Measurements from ENCODE around the gene WARS2. TPM values are rescaled to one million over a fixed set of nuclear protein-coding genes. Genes with fewer than 3 reads are reported as not detected.

The WARS2 gene
- total RNA-seq, 1 donor from 2014 or later = 8.9 TPM

GRCh38 chr1:119083479-119083878 lies 57.0 kb downstream of the WARS2 start:
- no peak overlapping the region for H3K4me3 ChIP-seq
- intact Hi-C loops (cut with DNase I) = no loop called here
- no peaks in the 10 kb centered on the region for H3K4me1 ChIP-seq
- no peak for TF ChIP-seq CTCF (IDR thresholded peaks at IDR 0.05)
- no peaks in the 10 kb centered on the region for H3K27me3 ChIP-seq (ENCODE audit: low read depth)
- H3K36me3 ChIP-seq = no peaks in the 10 kb centered on the region
- H3K9me3 ChIP-seq = no peaks in the 10 kb centered on the region
- no peak for ATAC-seq
- H3K27ac ChIP-seq = no peak overlapping the region
- no peak for DNase-seq

GRCh38 chr1:119081700-119082099 lies 58.8 kb downstream of the WARS2 start:
- no peak overlapping the region for H3K27ac ChIP-seq
- H3K9me3 ChIP-seq = no peaks in the 10 kb centered on the region
- H3K4me3 ChIP-seq = no peak overlapping the region
- H3K27me3 ChIP-seq (ENCODE audit: low read depth) = no peaks in the 10 kb centered on the region
- no peaks in the 10 kb centered on the region for H3K36me3 ChIP-seq
- H3K4me1 ChIP-seq = no peaks in the 10 kb centered on the region
- DNase-seq = no peak
- intact Hi-C loops (cut with DNase I) = no loop called here
- TF ChIP-seq CTCF (IDR thresholded peaks at IDR 0.05) = no peak
- no peak for ATAC-seq

- no peak for TF ChIP-seq CTCF (IDR thresholded peaks at IDR 0.05)
- Histone ChIP-seq H3K9me3 (no peaks in the 10 kb centered on the region), H3K4me1 (no peaks in the 10 kb centered on the region), H3K4me3 (no peak overlapping the region), H3K27ac (no peak overlapping the region), H3K36me3 (no peaks in the 10 kb centered on the region), H3K27me3 (ENCODE audit: low read depth) (no peaks in the 10 kb centered on the region)
- no peak for ATAC-seq
- intact Hi-C loops (cut with DNase I) = no loop called here
- DNase-seq = no peak
Observed at GRCh38 chr1:119081267-119081666, 59.2 kb downstream of the WARS2 start.

- no peak overlapping the region for H3K4me3 ChIP-seq
- H3K9me3 ChIP-seq = no peaks in the 10 kb centered on the region
- H3K4me1 ChIP-seq = no peaks in the 10 kb centered on the region
- no peaks in the 10 kb centered on the region for H3K27me3 ChIP-seq (ENCODE audit: low read depth)
- H3K27ac ChIP-seq = no peak overlapping the region
- no peaks in the 10 kb centered on the region for H3K36me3 ChIP-seq
- ATAC-seq = peak; percentile 65 to 85
- no peak for DNase-seq
- intact Hi-C loops (cut with DNase I) = no loop called here
- TF ChIP-seq CTCF (IDR thresholded peaks at IDR 0.05) = no peak
Observed at GRCh38 chr1:119080586-119080985, 59.9 kb downstream of the WARS2 start.

GRCh38 chr1:119079881-119080280 lies 60.6 kb downstream of the WARS2 start:
- H3K4me3 ChIP-seq = no peak overlapping the region
- H3K27ac ChIP-seq = no peak overlapping the region
- DNase-seq (no peak), ATAC-seq (no peak)
- intact Hi-C loops (cut with DNase I) = no loop called here
- H3K9me3 ChIP-seq = no peaks in the 10 kb centered on the region
- H3K36me3 ChIP-seq = no peaks in the 10 kb centered on the region
- TF ChIP-seq CTCF (IDR thresholded peaks at IDR 0.05) = no peak
- no peaks in the 10 kb centered on the region for H3K4me1 ChIP-seq
- no peaks in the 10 kb centered on the region for H3K27me3 ChIP-seq (ENCODE audit: low read depth)

- DNase-seq = no peak
- H3K4me3 ChIP-seq = no peak overlapping the region
- ATAC-seq = no peak
- TF ChIP-seq CTCF (IDR thresholded peaks at IDR 0.05) = no peak
- no peak overlapping the region for H3K27ac ChIP-seq
- intact Hi-C loops (cut with DNase I) = no loop called here
- no peaks in the 10 kb centered on the region for H3K36me3 ChIP-seq
- H3K4me1 ChIP-seq = no peaks in the 10 kb centered on the region
- no peaks in the 10 kb centered on the region for H3K9me3 ChIP-seq
- H3K27me3 ChIP-seq (ENCODE audit: low read depth) = no peaks in the 10 kb centered on the region
Observed at GRCh38 chr1:119075614-119076013, 64.8 kb downstream of the WARS2 start.

Measured in lower lobe of right lung (tissue), 2 donors.